ENCODE measurements around the gene NCOA3.

- TF ChIP-seq CTCF (IDR thresholded peaks at IDR 0.05) (no peak), POLR2AphosphoS5 (IDR thresholded peaks at IDR 0.05) (no peak), POLR2A (IDR thresholded peaks at IDR 0.05) (no peak)
These were observed 154.6 kb downstream of the NCOA3 start for GRCh38 chr20:47656318-47656717.
